ENCODE measurements around the gene CCR8.

CCR8 gene

GRCh38 chr3:39332525-39332924, 3.0 kb downstream of the CCR8 start:
- H3K4me3 ChIP-seq (ENCODE audit: control insufficient read depth, low read depth, low read length), result no peak overlapping the region
- TF ChIP-seq CTCF (IDR thresholded peaks at IDR 0.05; ENCODE audit: control insufficient read depth, insufficient read depth, low read depth, low read length, missing control alignments), result no peak
- DNase-seq (ENCODE audit: low read depth), result no peak

GRCh38 chr3:39333607-39334006, 4.1 kb downstream of the CCR8 start:
- H3K4me3 ChIP-seq (ENCODE audit: control insufficient read depth, low read depth, low read length), result no peak overlapping the region
- TF ChIP-seq CTCF (IDR thresholded peaks at IDR 0.05; ENCODE audit: control insufficient read depth, insufficient read depth, low read depth, low read length, missing control alignments), result no peak
- DNase-seq (ENCODE audit: low read depth), result no peak

GRCh38 chr3:39334205-39334604, 4.7 kb downstream of the CCR8 start:
- no peak for TF ChIP-seq CTCF (IDR thresholded peaks at IDR 0.05; ENCODE audit: control insufficient read depth, insufficient read depth, low read depth, low read length, missing control alignments)
- DNase-seq (ENCODE audit: low read depth), result no peak
- H3K4me3 ChIP-seq (ENCODE audit: control insufficient read depth, low read depth, low read length), result no peak overlapping the region

- H3K4me3 ChIP-seq (ENCODE audit: control insufficient read depth, low read depth, low read length), result no peak overlapping the region
- TF ChIP-seq CTCF (IDR thresholded peaks at IDR 0.05; ENCODE audit: control insufficient read depth, insufficient read depth, low read depth, low read length, missing control alignments), result no peak
- no peak for DNase-seq (ENCODE audit: low read depth)
Measured at GRCh38 chr3:39338201-39338600, 8.7 kb downstream of the CCR8 start.

GRCh38 chr3:39339086-39339485, 9.6 kb downstream of the CCR8 start:
- no peak for DNase-seq (ENCODE audit: low read depth)
- TF ChIP-seq CTCF (IDR thresholded peaks at IDR 0.05; ENCODE audit: control insufficient read depth, insufficient read depth, low read depth, low read length, missing control alignments), result no peak
- no peak overlapping the region for H3K4me3 ChIP-seq (ENCODE audit: control insufficient read depth, low read depth, low read length)

GRCh38 chr3:39343076-39343717, 13.7 kb downstream of the CCR8 start:
- TF ChIP-seq CTCF (IDR thresholded peaks at IDR 0.05; ENCODE audit: control insufficient read depth, insufficient read depth, low read depth, low read length, missing control alignments), result no peak
- no peak for DNase-seq (ENCODE audit: low read depth)
- H3K4me3 ChIP-seq (ENCODE audit: control insufficient read depth, low read depth, low read length), result no peak overlapping the region

- no peak for DNase-seq (ENCODE audit: low read depth)
- no peak for TF ChIP-seq CTCF (IDR thresholded peaks at IDR 0.05; ENCODE audit: control insufficient read depth, insufficient read depth, low read depth, low read length, missing control alignments)
- no peak overlapping the region for H3K4me3 ChIP-seq (ENCODE audit: control insufficient read depth, low read depth, low read length)
Measured at GRCh38 chr3:39343760-39344159, 14.3 kb downstream of the CCR8 start.
